ENCODE data around the gene STAT5B. TPM values are rescaled to one million over a fixed set of nuclear protein-coding genes. Genes with fewer than 3 reads are reported as not detected.

STAT5B gene
- total RNA-seq, 1 experiment from 2014 or later: 7.1 TPM

DNA sequence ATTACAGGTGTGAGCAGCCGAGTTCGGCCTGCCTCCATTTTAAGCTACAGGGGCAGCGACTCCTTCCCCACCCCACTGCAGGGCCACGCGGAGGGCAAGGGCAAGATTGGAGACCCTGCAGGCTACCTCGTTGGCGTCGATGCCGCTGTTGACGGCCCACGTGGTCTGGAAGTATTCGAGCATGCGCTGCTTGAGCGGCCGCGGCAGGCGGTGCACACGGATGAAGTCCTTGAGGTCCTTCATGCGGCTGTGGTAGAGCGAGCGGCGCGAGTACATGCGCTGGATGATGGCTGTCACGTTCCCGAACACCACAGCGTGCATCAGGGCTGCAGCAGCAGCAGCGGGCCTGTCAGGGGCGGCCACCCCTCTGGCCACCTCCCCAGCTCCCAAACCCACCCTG, 106.8 kb downstream of the STAT5B start:
- no peak overlapping the region for H2AFZ ChIP-seq (ENCODE audit: low read depth, low read length, poor library complexity, severe bottlenecking)
- TF ChIP-seq JUND (IDR thresholded peaks at IDR 0.05): no peak
- TF ChIP-seq FOSL1 (IDR thresholded peaks at IDR 0.05; ENCODE audit: low read depth): no peak
- TF ChIP-seq YY1 (IDR thresholded peaks at IDR 0.05; ENCODE audit: extremely low read depth, insufficient replicate concordance, low read depth, low read length): no peak
- TF ChIP-seq MAX (IDR thresholded peaks at IDR 0.05): no peak
- TF ChIP-seq, protein P1, sequence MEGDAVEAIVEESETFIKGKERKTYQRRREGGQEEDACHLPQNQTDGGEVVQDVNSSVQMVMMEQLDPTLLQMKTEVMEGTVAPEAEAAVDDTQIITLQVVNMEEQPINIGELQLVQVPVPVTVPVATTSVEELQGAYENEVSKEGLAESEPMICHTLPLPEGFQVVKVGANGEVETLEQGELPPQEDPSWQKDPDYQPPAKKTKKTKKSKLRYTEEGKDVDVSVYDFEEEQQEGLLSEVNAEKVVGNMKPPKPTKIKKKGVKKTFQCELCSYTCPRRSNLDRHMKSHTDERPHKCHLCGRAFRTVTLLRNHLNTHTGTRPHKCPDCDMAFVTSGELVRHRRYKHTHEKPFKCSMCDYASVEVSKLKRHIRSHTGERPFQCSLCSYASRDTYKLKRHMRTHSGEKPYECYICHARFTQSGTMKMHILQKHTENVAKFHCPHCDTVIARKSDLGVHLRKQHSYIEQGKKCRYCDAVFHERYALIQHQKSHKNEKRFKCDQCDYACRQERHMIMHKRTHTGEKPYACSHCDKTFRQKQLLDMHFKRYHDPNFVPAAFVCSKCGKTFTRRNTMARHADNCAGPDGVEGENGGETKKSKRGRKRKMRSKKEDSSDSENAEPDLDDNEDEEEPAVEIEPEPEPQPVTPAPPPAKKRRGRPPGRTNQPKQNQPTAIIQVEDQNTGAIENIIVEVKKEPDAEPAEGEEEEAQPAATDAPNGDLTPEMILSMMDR (IDR thresholded peaks at IDR 0.05 in 2 of 3, conservative IDR thresholded peaks at IDR 0.05 in 1 of 3; ENCODE audit: borderline replicate concordance in 1 of 3, insufficient read depth in 1 of 3, low read depth in 2 of 3, low read length in 2 of 3): no peak
- no peak for TF ChIP-seq ELF1 (IDR thresholded peaks at IDR 0.05; ENCODE audit: borderline replicate concordance, low read depth)
- TF ChIP-seq POLR2A (IDR thresholded peaks at IDR 0.05; ENCODE audit: borderline replicate concordance, extremely low read depth, insufficient read depth, insufficient read length): no peak
- no peak for TF ChIP-seq CEBPB (IDR thresholded peaks at IDR 0.05; ENCODE audit: low read depth)
- TF ChIP-seq CBX3 (IDR thresholded peaks at IDR 0.05; ENCODE audit: low read depth): no peak
- no peak for TF ChIP-seq EZH2 (IDR thresholded peaks at IDR 0.05)
- TF ChIP-seq ZFX (IDR thresholded peaks at IDR 0.05): no peak
- no peak for TF ChIP-seq RAD21 (IDR thresholded peaks at IDR 0.05; ENCODE audit: low read depth)
- no peak for TF ChIP-seq POLR2AphosphoS5 (IDR thresholded peaks at IDR 0.05; ENCODE audit: low read depth, low read length)
- TF ChIP-seq SIN3A (IDR thresholded peaks at IDR 0.05; ENCODE audit: low read depth): no peak
- TF ChIP-seq, protein P2, sequence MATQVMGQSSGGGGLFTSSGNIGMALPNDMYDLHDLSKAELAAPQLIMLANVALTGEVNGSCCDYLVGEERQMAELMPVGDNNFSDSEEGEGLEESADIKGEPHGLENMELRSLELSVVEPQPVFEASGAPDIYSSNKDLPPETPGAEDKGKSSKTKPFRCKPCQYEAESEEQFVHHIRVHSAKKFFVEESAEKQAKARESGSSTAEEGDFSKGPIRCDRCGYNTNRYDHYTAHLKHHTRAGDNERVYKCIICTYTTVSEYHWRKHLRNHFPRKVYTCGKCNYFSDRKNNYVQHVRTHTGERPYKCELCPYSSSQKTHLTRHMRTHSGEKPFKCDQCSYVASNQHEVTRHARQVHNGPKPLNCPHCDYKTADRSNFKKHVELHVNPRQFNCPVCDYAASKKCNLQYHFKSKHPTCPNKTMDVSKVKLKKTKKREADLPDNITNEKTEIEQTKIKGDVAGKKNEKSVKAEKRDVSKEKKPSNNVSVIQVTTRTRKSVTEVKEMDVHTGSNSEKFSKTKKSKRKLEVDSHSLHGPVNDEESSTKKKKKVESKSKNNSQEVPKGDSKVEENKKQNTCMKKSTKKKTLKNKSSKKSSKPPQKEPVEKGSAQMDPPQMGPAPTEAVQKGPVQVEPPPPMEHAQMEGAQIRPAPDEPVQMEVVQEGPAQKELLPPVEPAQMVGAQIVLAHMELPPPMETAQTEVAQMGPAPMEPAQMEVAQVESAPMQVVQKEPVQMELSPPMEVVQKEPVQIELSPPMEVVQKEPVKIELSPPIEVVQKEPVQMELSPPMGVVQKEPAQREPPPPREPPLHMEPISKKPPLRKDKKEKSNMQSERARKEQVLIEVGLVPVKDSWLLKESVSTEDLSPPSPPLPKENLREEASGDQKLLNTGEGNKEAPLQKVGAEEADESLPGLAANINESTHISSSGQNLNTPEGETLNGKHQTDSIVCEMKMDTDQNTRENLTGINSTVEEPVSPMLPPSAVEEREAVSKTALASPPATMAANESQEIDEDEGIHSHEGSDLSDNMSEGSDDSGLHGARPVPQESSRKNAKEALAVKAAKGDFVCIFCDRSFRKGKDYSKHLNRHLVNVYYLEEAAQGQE (IDR thresholded peaks at IDR 0.05; ENCODE audit: low read depth): no peak
- TF ChIP-seq, protein P3, sequence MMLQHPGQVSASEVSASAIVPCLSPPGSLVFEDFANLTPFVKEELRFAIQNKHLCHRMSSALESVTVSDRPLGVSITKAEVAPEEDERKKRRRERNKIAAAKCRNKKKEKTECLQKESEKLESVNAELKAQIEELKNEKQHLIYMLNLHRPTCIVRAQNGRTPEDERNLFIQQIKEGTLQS (IDR thresholded peaks at IDR 0.05): no peak
- TF ChIP-seq ZNF274 (IDR thresholded peaks at IDR 0.05; ENCODE audit: low read depth, low read length): no peak
- TF ChIP-seq, protein P4, sequence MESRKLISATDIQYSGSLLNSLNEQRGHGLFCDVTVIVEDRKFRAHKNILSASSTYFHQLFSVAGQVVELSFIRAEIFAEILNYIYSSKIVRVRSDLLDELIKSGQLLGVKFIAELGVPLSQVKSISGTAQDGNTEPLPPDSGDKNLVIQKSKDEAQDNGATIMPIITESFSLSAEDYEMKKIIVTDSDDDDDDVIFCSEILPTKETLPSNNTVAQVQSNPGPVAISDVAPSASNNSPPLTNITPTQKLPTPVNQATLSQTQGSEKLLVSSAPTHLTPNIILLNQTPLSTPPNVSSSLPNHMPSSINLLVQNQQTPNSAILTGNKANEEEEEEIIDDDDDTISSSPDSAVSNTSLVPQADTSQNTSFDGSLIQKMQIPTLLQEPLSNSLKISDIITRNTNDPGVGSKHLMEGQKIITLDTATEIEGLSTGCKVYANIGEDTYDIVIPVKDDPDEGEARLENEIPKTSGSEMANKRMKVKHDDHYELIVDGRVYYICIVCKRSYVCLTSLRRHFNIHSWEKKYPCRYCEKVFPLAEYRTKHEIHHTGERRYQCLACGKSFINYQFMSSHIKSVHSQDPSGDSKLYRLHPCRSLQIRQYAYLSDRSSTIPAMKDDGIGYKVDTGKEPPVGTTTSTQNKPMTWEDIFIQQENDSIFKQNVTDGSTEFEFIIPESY (IDR thresholded peaks at IDR 0.05; ENCODE audit: extremely low read depth, insufficient replicate concordance, low read length): no peak
- ATAC-seq (no peak), DNase-seq (ENCODE audit: low read depth, low spot score) (no peak)
- no peaks in the 10 kb centered on the region for H3K36me3 ChIP-seq (ENCODE audit: control insufficient read depth in 1 of 2, insufficient read depth in 2 of 2, low read length in 2 of 2)
- H4K20me1 ChIP-seq (ENCODE audit: insufficient read depth): no peaks in the 10 kb centered on the region
- no peaks in the 10 kb centered on the region for H3K9me3 ChIP-seq (ENCODE audit: control insufficient read depth in 1 of 2, insufficient read depth in 1 of 2, low read depth in 1 of 2, low read length in 2 of 2)
- peaks cover 3% of the 10 kb centered on the region; the same call in 1 of the 2 replicates for H3K27me3 ChIP-seq (ENCODE audit: insufficient read depth, low read length)
- no peak overlapping the region for H3K4me3 ChIP-seq (replicated peaks in 1 of 2; ENCODE audit: low read depth in 1 of 2, low read length in 2 of 2)
- no peak overlapping the region for H3K27ac ChIP-seq (ENCODE audit: low read depth, low read length)
- ChIA-PET CTCF (no interaction called here), POLR2A (no interaction called here), RAD21 (ENCODE audit: low non-redundant PET in 1 of 2, low total read pairs in 2 of 2, uncharacterized antibody in 2 of 2, unreplicated experiment in 2 of 2) (no interaction called here)
- no peaks in the 10 kb centered on the region for H3K9me2 ChIP-seq (ENCODE audit: insufficient read depth)
- no TSS peak for BruUV-seq (replicated peaks)
- no peaks in the 10 kb centered on the region for H3K79me2 ChIP-seq (ENCODE audit: insufficient read depth, low read length)
- H3K4me2 ChIP-seq (ENCODE audit: low read length): no peak overlapping the region
- H3K9ac ChIP-seq (ENCODE audit: low read length): no peak overlapping the region
- no peaks in the 10 kb centered on the region for H3K4me1 ChIP-seq (ENCODE audit: control insufficient read depth in 1 of 2, insufficient read depth in 2 of 2, low read length in 2 of 2)
- intact Hi-C loops (cut with micrococcal nuclease): no loop called here

All from HCT116 (cell line).